ENCODE measurements around the gene PAGE2B. TPM values are rescaled to one million over a fixed set of nuclear protein-coding genes. Genes with fewer than 3 reads are reported as not detected.
"Not testable (repeated sequence)": the region's sequence is repeated elsewhere in the genome, so short reads cannot be mapped to it uniquely, and the experiment has no call there.

PAGE2B gene
- total RNA-seq, 4 donors from 2014 or later: not detected

DNA sequence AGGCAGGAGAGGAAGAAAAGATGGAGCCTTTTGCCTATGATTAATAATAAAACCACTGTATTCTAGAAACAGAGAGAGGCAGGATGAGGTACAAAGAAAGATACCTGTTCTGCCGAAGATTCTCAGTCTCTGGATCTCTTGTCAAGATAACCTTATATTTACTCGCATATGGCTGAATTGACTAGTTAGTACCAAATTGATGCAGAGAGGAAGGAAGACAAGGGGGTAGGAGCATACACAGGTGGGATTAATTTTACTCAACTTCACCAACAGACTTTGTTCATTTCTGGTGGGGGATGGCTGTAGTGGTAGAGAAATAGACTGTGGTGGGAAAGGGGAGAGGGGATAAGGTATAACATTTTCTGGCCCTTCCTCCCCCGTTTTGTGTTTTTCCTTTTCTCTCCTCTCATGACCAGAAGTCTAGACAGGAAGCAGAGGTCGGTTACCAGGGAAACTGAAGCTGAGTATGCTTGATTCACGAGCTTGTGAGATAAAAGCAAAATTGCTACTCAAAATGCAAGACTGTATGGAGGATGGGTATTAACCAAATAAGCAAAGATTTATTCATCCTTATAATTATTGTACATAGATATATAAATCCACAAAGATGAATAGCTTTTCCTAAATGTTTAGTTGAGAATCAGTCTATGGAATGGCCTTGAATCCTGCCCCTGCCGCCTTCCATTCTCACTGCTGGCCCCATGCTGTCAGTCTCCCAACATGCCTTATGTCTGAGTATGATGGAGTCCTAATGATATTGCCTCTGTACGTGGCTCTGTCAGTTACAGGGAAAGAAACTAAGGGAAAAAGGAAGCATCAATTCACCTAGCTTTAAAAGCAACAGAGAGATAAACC, 17.8 kb upstream of the PAGE2B start:
- 22 to 35% methylated on average over 7 of the region's 7 CpGs for WGBS, 2 donors
- peak overlapping the region in 1 of 4 donors; percentile 26 for H3K4me3 ChIP-seq
- no peak overlapping the region for H3K27ac ChIP-seq
- H3K4me1 ChIP-seq: peaks cover 0 to 4% (median 0%) of the 10 kb centered on the region in 4 donors
- H3K36me3 ChIP-seq: no peaks in the 10 kb centered on the region
- no peaks in the 10 kb centered on the region for H3K27me3 ChIP-seq
- DNase-seq (ENCODE audit: low spot score in 2 of 2): no peak
- TF ChIP-seq POLR2A (IDR thresholded peaks at IDR 0.05): no peak
- TF ChIP-seq EP300 (IDR thresholded peaks at IDR 0.05): no peak
- TF ChIP-seq, protein P1, sequence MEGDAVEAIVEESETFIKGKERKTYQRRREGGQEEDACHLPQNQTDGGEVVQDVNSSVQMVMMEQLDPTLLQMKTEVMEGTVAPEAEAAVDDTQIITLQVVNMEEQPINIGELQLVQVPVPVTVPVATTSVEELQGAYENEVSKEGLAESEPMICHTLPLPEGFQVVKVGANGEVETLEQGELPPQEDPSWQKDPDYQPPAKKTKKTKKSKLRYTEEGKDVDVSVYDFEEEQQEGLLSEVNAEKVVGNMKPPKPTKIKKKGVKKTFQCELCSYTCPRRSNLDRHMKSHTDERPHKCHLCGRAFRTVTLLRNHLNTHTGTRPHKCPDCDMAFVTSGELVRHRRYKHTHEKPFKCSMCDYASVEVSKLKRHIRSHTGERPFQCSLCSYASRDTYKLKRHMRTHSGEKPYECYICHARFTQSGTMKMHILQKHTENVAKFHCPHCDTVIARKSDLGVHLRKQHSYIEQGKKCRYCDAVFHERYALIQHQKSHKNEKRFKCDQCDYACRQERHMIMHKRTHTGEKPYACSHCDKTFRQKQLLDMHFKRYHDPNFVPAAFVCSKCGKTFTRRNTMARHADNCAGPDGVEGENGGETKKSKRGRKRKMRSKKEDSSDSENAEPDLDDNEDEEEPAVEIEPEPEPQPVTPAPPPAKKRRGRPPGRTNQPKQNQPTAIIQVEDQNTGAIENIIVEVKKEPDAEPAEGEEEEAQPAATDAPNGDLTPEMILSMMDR (IDR thresholded peaks at IDR 0.05): no peak
- H3K9me3 ChIP-seq: no peaks in the 10 kb centered on the region

DNA sequence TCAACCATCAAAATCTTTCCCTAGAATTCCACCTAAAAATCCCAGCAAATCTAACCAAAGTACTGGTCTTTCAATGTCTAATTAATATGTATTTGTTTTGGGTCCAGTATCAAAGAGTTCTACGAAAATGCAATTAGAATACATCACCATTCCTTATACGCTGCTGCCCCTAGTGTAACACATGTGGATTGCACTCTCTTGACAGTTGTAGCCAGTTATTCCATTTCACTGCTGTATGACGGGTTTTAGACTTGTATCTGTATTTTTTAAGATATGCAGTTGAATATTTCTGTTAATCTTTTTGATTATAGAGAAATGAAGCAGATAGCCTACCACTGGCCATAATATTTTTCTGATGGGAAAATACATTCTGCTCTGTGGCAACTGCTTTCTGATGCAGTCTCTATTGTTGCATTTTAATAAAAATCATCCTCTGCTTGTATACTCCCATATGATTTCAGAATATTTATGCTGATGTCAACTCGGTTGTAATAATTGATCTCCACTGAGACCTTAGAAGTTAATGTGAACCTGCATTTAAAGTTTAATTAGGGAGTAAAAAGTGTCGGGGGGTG, 17.1 kb upstream of the PAGE2B start:
- peak overlapping the region in 1 of 4 donors; percentile 26 for H3K4me3 ChIP-seq
- DNase-seq (ENCODE audit: low spot score in 2 of 2): peak; percentile 13 to 60

DNA sequence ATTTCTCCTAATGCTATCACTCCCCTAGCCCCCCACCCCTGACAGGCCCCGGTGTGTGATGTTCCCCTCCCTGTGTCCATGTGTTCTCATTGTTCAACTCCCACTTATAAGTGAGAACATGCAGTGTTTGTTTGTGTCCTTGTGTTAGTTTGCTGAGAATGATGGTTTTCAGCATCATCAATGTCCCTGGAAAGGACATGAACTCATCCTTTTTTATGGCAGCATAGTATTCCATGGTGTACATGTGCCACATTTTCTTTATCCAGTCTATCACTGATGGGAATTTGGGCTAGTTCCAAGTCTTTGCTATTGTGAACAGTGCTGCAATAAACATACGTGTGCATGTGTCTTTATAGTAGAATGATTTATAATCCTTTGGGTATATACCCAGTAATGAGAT, 7.7 kb upstream of the PAGE2B start:
- not testable (repeated sequence) for H3K4me1 ChIP-seq; H3K36me3 ChIP-seq; H3K4me3 ChIP-seq; H3K27me3 ChIP-seq; H3K9me3 ChIP-seq; H3K27ac ChIP-seq; DNase-seq (ENCODE audit: low spot score in 2 of 2)
- 83 to 92% methylated on average over 2 of the region's 2 CpGs for WGBS, 2 donors

More for the DNA sequence above, 17.1 kb upstream of the PAGE2B start:
- Histone ChIP-seq H3K27ac (no peak overlapping the region), H3K4me1 (peaks cover 0 to 4% (median 0%) of the 10 kb centered on the region in 4 donors), H3K36me3 (no peaks in the 10 kb centered on the region), H3K9me3 (no peaks in the 10 kb centered on the region), H3K27me3 (no peaks in the 10 kb centered on the region)
- TF ChIP-seq, protein P1 (IDR thresholded peaks at IDR 0.05): peak; percentile 59 to 78 (median 69)
- TF ChIP-seq POLR2A (IDR thresholded peaks at IDR 0.05): no peak
- no peak for TF ChIP-seq EP300 (IDR thresholded peaks at IDR 0.05)
- WGBS, 2 donors: 19 to 24% methylated on average over 5 of the region's 5 CpGs

DNA sequence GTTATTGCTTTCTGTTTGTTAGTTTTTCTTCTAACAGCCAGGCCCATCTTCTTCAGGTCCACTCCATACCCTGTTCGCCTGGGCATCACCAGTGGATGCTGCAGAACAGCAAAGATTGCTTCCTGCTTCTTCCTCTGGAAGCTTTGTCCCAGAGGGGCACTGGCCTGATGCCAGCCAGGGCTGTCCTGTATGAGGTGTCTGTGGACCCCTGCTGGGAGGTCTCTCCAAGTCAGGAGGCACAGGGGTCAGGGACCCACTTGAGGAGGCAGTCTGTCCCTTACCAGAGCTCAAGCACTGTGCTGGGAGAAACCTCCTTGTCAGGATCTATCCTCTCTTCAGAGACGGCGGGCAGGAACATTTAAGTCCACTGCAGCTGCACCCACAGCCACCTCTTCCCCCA, 2.5 kb upstream of the PAGE2B start:
- Histone ChIP-seq H3K27me3 (no peaks in the 10 kb centered on the region), H3K9me3 (no peaks in the 10 kb centered on the region), H3K4me1 (no peaks in the 10 kb centered on the region), H3K27ac (no peak overlapping the region), H3K36me3 (no peaks in the 10 kb centered on the region), H3K4me3 (no peak overlapping the region)
- DNase-seq (ENCODE audit: low spot score in 2 of 2): no peak
- TF ChIP-seq, protein P1 (IDR thresholded peaks at IDR 0.05): no peak
- TF ChIP-seq EP300 (IDR thresholded peaks at IDR 0.05): no peak
- no peak for TF ChIP-seq POLR2A (IDR thresholded peaks at IDR 0.05)
- 89 to 93% methylated on average over 3 of the region's 3 CpGs for WGBS, 2 donors

DNA sequence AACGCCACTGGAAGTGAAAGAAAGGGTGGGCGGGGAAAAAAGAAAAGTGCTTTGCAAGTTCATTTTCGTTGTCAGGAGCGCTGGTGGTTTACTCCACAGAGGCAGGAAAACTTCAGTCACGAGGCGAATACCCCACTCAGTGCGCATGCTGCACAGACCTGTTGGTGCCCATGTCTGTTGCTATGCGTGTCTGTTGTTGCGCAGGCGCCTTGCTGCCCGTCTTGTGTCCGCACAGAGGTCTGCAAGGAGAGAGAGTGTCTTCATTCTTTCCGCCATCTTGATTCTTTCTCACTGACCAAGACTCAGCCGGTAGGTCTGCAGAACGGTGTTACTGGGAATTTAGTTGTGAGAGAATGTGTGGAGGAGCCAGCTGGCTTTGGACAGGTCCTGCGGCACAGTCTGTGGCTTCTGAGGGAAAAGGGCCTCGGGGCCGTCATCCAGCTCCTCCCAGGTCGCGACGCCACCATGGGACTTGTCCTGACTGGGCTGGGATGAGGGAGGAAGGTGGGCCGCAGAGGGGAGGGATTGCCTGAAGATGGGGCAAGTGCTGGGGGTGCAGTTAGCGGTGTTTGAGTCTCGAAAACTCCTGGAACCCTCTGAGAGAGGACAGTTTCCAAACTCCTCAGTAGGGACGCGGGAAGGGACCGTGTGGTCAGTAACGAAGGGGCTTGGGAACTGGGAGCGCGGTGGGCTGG, 14.1 kb downstream of the PAGE2B start, which contains the start of gene PAGE2:
TSS of gene PAGE2 (plus strand) at position 224 of the 695 bp plus-strand sequence. CDS start 1,003 bp downstream, outside the sequence.
- Histone ChIP-seq H3K27ac (no peak within 1 kb of the TSS), H3K9me3 (no peaks in the 10 kb centered on the region), H3K27me3 (no peaks in the 10 kb centered on the region), H3K4me3 (no peak within 1 kb of the TSS), H3K4me1 (no peaks in the 10 kb centered on the region), H3K36me3 (no peaks in the 10 kb centered on the region)
- TF ChIP-seq POLR2A (IDR thresholded peaks at IDR 0.05): no peak
- TF ChIP-seq, protein P1 (IDR thresholded peaks at IDR 0.05): no peak
- 92 to 94% methylated on average over 28 to 30 of the region's 30 CpGs for WGBS, 2 donors
- no peak for DNase-seq (ENCODE audit: low spot score in 2 of 2)

All from tibial nerve (tissue), 4 donors.